ENCODE results near the gene POU2AF3.

The POU2AF3 gene

GRCh38 chr11:111297696-111298095 is 650 bp upstream of the POU2AF3 start:
- TF ChIP-seq TAF1 (IDR thresholded peaks at IDR 0.05; ENCODE audit: low read depth) = no peak

- TF ChIP-seq TAF1 (IDR thresholded peaks at IDR 0.05; ENCODE audit: low read depth) (no peak), MAX (IDR thresholded peaks at IDR 0.05) (no peak; the same call in 1 of the 2 replicates), REST (IDR thresholded peaks at IDR 0.05; ENCODE audit: low read depth) (no peak), CREB1 (IDR thresholded peaks at IDR 0.05; ENCODE audit: low read depth) (no peak), NFIC (IDR thresholded peaks at IDR 0.05) (no peak), USF1 (IDR thresholded peaks at IDR 0.05) (no peak), RAD21 (IDR thresholded peaks at IDR 0.05; ENCODE audit: low read depth) (peak; percentile 59), EP300 (IDR thresholded peaks at IDR 0.05; ENCODE audit: borderline replicate concordance) (no peak), CEBPB (IDR thresholded peaks at IDR 0.05) (no peak), TEAD4 (IDR thresholded peaks at IDR 0.05) (no peak), YY1 (IDR thresholded peaks at IDR 0.05; ENCODE audit: low read depth) (no peak), ZBTB7A (IDR thresholded peaks at IDR 0.05; ENCODE audit: low read depth) (peak; percentile 40), EGR1 (IDR thresholded peaks at IDR 0.05) (no peak), FOXM1 (IDR thresholded peaks at IDR 0.05; ENCODE audit: borderline replicate concordance, low read depth) (no peak), TCF12 (IDR thresholded peaks at IDR 0.05; ENCODE audit: low read depth) (no peak)
Observed at GRCh38 chr11:111299101-111300026, 1.0 kb downstream of the POU2AF3 start.

GRCh38 chr11:111300569-111300968 is 2.2 kb downstream of the POU2AF3 start:
- TF ChIP-seq CREB1 (IDR thresholded peaks at IDR 0.05; ENCODE audit: low read depth) (no peak), TEAD4 (IDR thresholded peaks at IDR 0.05) (no peak), TCF12 (IDR thresholded peaks at IDR 0.05; ENCODE audit: low read depth) (no peak), YY1 (IDR thresholded peaks at IDR 0.05; ENCODE audit: low read depth) (no peak), MAX (IDR thresholded peaks at IDR 0.05) (no peak), REST (IDR thresholded peaks at IDR 0.05; ENCODE audit: low read depth) (no peak), RAD21 (IDR thresholded peaks at IDR 0.05; ENCODE audit: low read depth) (no peak), ZBTB7A (IDR thresholded peaks at IDR 0.05; ENCODE audit: low read depth) (no peak), TAF1 (IDR thresholded peaks at IDR 0.05; ENCODE audit: low read depth) (no peak), EGR1 (IDR thresholded peaks at IDR 0.05) (no peak), NFIC (IDR thresholded peaks at IDR 0.05) (no peak)

- no peak for TF ChIP-seq CREB1 (IDR thresholded peaks at IDR 0.05; ENCODE audit: low read depth)
- TF ChIP-seq ZBTB7A (IDR thresholded peaks at IDR 0.05; ENCODE audit: low read depth) = no peak
- no peak for TF ChIP-seq FOXM1 (IDR thresholded peaks at IDR 0.05; ENCODE audit: borderline replicate concordance, low read depth)
- TF ChIP-seq REST (IDR thresholded peaks at IDR 0.05; ENCODE audit: low read depth) = no peak
- TF ChIP-seq CEBPB (IDR thresholded peaks at IDR 0.05) = no peak
- no peak for TF ChIP-seq TEAD4 (IDR thresholded peaks at IDR 0.05)
- no peak for TF ChIP-seq MAX (IDR thresholded peaks at IDR 0.05)
- no peak for TF ChIP-seq EGR1 (IDR thresholded peaks at IDR 0.05)
- no peak for TF ChIP-seq TCF12 (IDR thresholded peaks at IDR 0.05; ENCODE audit: low read depth)
- TF ChIP-seq NFIC (IDR thresholded peaks at IDR 0.05) = no peak
- TF ChIP-seq YY1 (IDR thresholded peaks at IDR 0.05; ENCODE audit: low read depth) = no peak
- no peak for TF ChIP-seq RAD21 (IDR thresholded peaks at IDR 0.05; ENCODE audit: low read depth)
- TF ChIP-seq EP300 (IDR thresholded peaks at IDR 0.05; ENCODE audit: borderline replicate concordance) = no peak
- TF ChIP-seq TAF1 (IDR thresholded peaks at IDR 0.05; ENCODE audit: low read depth) = no peak
- TF ChIP-seq USF1 (IDR thresholded peaks at IDR 0.05) = no peak
Observed at GRCh38 chr11:111301004-111301841, 2.9 kb downstream of the POU2AF3 start.

Data from Ishikawa (cell line).